ENCODE results near the gene PPA2.

The PPA2 gene

GRCh38 chr4:105399532-105400161, 74.2 kb downstream of the PPA2 start:
- no peak for DNase-seq (ENCODE audit: low read depth in 1 of 2, low spot score in 1 of 2)

DNA sequence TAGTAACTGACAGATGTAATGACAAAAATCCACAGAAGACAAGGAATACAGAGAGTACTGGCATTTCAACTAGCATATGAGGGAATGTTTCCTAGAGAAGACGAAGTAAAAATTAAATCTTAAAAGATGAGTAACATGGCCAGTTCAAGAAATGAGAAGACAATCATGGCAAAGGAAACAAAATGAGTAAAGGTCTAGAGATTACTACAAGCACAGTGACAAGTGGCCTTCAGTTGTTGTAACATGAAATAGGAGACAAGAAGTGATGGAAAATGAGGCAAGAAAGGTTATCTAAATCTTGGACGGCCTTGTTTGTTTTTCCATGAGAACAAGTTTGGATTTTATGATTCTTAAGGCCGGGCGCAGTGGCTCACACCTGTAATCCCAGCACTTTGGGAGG, 81.0 kb downstream of the PPA2 start:
- no peak for DNase-seq (ENCODE audit: low read depth in 1 of 2, low spot score in 1 of 2)

DNA sequence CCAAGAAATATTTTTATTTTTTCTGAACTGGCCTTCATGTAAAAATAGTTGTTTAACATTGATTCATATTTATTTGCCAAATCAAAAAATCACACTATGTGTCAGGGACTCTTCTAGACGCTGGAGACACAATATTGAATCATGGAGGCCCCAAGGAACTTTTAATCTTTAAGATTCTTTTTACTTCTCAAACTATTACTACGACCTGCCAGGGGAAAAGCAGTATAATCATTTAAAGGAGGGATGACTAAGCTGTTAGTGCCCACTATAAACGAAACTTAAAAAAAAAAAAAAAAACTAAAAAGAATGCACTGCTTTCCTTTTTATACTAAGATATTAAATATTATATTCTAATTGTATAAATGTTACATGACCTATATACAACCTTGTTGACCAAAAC, 84.7 kb downstream of the PPA2 start:
- DNase-seq (ENCODE audit: low read depth in 1 of 2, low spot score in 1 of 2): no peak

- no peak for DNase-seq (ENCODE audit: low read depth in 1 of 2, low spot score in 1 of 2)
These were observed 86.4 kb downstream of the PPA2 start for GRCh38 chr4:105387466-105387865.

- no peak for DNase-seq (ENCODE audit: low read depth in 1 of 2, low spot score in 1 of 2)
These were observed 87.8 kb downstream of the PPA2 start for GRCh38 chr4:105386012-105386411.

DNA sequence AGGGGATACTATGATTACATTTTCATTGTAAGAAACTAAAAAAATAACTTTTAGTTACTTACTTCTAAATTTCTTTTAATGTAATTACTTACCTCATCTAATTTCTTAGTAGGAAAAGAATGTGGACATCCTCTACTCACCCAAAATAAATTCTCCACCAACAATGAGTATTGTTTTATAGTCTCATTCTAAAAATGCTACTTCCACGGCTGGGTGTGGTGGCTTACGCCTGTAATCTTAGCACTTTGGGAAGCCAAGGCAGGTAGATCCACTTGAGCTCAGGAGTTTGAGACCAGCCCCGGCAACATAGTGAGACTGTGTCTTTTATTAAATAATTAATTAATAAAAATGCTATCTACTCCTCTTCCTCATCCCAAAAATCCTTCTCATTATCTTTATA, 99.8 kb downstream of the PPA2 start:
- no peak for DNase-seq (ENCODE audit: low read depth in 1 of 2, low spot score in 1 of 2)

GRCh38 chr4:105373324-105373723, 100.5 kb downstream of the PPA2 start:
- no peak for DNase-seq (ENCODE audit: low read depth in 1 of 2, low spot score in 1 of 2)

- DNase-seq (ENCODE audit: low read depth in 1 of 2, low spot score in 1 of 2): no peak
These were observed 103.9 kb downstream of the PPA2 start for GRCh38 chr4:105369988-105370387.

- no peak for DNase-seq (ENCODE audit: low read depth in 1 of 2, low spot score in 1 of 2)
These were observed 112.8 kb downstream of the PPA2 start for GRCh38 chr4:105361053-105361452.

DNA sequence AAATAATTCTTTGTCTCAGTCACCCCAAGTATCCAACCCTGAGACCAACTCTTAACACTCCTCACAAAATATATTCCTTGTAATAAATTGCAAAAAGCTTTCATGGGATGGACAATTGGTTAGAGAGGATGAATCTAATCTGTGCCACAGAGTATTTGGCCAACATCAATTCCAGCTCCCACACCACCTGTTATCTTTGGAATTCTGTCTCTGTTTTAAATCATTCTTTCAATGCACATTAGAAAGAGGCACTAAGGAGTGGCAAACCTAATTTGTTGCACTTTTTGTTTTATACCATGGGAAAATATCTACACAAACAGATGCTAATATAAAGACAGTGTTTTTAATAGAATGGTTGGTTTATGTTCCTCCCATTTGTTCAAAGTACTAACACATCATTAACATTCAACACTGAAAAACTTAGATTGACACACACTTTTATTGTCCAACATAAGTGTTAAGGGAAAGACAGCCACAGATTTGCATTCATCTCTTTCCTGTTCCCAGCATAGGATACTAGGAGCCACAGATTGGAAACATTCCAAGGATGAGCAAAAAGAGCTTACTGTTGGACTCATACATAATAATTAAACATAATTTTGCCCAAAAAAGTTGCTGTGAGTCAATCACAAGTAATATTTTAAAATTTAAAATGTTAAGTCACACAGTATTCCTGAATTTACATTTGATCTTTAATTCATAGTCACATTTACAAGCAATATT, 116.4 kb downstream of the PPA2 start:
- no peak for DNase-seq (ENCODE audit: low read depth in 1 of 2, low spot score in 1 of 2)

DNA sequence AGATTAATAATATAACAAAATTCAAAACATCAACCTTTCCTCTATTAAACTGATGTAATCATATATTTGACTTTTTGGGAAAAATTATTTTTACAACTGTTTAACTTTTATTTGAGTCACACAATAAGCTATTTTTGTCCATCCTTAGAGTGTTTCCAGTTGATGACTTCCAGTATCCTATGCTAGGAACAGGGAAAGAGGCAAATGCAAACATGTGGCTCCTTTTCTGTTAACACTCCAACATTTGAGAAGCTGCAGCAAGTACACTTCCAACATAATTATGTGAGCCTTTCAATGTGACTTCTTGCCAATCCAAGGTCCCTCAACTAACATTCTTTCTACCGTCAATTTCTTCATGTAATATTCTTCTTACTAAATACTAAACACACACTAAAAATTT, 117.7 kb downstream of the PPA2 start:
- no peak for DNase-seq (ENCODE audit: low read depth in 1 of 2, low spot score in 1 of 2)

GRCh38 chr4:105352826-105353225, 121.0 kb downstream of the PPA2 start:
- no peak for DNase-seq (ENCODE audit: low read depth in 1 of 2, low spot score in 1 of 2)

DNA sequence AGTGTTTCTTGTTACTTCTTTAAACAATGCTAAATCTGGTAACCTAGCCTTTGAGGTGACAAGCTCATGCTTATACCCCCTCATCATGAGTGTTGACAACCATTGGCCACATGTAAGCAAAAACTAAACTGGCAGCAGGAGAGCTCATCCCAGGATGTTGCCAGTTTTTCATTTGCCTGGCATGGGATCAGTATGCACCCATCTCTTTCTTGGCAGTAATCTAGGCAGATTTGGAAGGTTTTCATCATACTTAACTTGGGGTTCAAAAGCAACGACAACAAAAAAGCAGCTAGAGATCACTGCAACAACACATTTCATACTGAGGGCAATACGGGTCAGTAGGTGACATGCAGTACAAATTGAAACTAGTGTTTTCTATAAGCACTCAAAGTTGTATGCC, 122.0 kb downstream of the PPA2 start:
- DNase-seq (ENCODE audit: low read depth in 1 of 2, low spot score in 1 of 2): no peak

DNA sequence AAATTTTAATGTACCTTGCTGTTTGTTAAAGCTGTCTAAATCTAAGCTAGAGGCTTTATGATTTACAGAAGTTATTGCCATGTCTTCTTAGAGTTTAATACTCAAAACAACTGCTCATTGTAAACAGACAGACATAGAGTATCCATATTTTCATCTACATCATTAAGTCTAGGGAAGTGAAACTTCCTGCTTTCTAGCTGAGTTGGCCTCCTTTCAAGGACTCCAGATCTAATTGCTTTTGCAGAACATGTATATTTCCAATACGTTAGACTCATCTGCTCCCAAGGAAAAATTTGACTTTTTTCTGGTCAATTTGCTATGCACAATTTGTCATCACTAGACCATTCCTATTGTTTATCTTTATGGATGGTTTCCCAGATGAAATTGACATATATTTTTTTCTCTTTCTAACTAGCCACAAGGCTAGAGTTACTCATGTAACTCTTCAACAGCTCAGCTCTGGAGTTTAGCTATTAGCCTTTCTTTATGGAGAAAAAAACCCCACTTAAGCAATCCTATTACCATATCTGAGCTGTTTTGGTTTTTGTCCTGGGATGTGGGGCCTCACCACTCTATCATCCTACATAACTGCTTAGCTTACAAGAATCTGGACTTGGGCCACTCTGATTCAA, 122.9 kb downstream of the PPA2 start:
- DNase-seq (ENCODE audit: low read depth in 1 of 2, low spot score in 1 of 2): no peak

DNA sequence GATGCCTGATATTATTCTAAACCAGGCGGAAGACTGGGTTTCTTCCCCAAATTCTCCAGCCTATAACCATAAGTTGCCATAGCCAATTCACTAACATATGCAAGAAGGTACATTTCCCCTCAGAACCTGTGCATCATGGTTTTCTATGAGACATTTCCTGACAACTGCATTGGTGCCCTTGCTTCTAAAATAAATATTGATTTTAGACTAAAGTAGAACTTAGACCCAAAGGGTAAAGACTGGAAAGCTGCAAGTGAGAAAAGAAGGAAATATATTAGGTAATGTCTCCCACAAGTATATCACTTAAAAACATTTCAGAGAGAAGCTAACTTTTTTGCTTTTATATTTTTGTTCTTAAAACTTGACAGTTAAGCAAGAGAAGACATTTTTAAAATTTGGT, 125.1 kb downstream of the PPA2 start:
- DNase-seq (ENCODE audit: low read depth in 1 of 2, low spot score in 1 of 2): no peak

DNA sequence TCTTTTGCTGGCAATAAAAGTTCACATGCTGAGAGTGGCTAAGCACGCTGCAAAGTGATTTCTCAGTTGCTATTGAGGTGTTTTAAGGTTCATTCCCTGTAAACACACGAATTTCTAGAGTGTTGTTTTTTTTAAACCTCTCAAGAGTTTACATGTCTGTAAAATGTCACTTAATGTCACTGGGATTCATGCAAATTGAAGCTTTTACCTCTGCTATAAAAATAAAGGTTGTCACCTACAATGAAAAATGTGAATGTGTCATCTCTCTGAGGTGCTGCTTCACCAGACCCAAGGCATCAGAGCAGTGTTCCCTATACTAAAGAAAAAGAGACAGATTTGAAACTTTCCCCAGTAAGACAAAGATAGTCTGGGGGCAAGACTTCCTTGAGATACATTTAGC, 127.0 kb downstream of the PPA2 start:
- no peak for DNase-seq (ENCODE audit: low read depth in 1 of 2, low spot score in 1 of 2)

- DNase-seq (ENCODE audit: low read depth in 1 of 2, low spot score in 1 of 2): no peak
These were observed 128.0 kb downstream of the PPA2 start for GRCh38 chr4:105345838-105346237.

DNA sequence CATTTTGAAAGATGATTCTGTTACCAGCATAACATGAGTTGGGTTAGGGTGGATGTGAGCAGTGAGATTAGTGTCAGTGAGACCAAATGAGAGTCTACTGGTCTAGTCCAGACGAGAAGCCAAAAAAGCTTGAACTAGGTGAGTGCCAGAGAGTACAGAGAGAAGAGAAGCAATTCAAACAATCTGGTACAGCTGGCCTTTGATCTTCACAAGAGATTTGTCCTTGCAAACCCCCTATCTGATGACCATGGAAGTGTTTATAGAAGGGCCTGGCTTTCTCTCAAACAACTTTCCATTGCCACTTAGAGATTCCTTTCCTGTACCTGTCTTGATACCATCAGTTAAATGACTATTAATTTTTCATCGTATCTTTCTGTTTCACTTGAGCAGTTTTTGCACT, 128.5 kb downstream of the PPA2 start:
- no peak for DNase-seq (ENCODE audit: low read depth in 1 of 2, low spot score in 1 of 2)

DNA sequence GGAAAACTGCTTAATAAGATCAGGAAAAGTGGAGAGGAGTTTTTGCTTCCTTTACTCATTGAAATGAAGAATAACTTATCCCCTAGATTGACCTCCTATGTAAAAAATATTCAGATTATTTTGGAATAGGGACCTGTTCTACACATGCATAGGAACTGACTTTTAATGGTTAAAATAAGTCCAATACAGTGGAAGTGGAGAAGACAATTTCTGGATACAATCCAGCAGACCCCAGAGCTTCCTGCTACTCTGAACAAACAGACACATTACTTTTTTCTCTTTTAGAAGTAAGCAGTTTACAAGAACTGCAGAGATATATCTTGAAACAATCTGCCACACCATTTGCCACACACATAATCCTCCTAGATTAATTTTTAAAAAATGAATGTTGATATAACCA, 129.7 kb downstream of the PPA2 start:
- no peak for DNase-seq (ENCODE audit: low read depth in 1 of 2, low spot score in 1 of 2)

DNA sequence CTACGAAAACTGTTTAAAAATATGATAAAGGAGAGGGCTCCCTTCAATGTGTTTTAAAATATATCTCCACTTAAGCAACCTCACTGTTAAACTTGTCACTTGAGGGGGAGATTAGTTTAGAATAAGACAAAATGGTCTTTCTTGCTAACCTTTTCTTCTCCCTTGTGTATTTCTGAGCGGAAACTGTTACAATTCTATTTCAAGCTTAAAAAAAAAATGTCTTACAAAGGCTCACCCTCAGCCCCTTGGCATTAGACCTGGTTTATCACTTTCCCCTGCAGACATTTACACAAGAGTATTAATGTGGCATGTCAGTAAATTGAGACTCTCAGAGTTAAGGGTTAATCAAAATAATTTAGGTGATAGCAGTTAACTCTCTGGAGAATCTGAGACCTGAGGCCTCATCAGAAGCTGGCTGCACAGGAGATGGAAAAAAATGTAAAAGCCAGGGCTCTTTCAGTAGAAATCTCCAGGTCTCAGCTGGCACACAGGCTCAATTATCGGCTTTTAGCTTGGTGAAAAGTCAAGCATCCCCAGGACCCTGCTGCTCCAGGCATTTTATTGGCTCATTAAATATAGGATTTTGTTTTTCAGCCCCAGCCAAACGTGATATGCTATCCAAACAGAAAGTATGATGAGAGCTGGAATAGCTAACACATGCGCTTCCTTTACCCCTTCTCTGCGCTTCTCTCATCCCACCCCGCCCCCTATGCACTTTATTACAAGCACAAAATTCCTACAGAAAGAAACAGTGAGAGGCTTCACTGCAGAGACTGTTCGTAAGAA, 130.5 kb downstream of the PPA2 start:
- DNase-seq (ENCODE audit: low read depth in 1 of 2, low spot score in 1 of 2): no peak

- DNase-seq (ENCODE audit: low read depth in 1 of 2, low spot score in 1 of 2): no peak
These were observed 144.8 kb downstream of the PPA2 start for GRCh38 chr4:105329081-105329480.

DNA sequence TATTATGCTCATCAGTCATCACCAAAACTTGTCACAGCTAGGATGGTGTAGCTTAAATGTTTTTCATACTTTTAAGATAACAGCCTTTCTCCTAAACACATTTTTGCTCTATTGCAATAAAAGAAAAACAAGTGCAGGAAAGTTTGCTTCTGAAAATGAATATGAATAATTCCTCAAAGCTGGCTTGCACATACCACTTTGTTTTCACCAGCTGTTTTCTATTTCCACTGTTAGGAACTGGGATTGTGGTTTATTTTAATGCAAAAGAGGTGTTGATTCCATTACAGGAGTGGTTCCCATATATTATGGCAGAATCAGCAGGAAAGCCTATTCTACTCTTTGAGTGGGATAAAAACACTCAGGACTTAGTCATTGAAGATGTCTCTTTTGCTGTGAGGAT, 145.9 kb downstream of the PPA2 start:
- DNase-seq (ENCODE audit: low read depth in 1 of 2, low spot score in 1 of 2): no peak

Data from activated CD4-positive, alpha-beta T cell treated with anti-CD3 and anti-CD28 coated beads, Interleukin-2, amount 50 U/mL, for 24 hours (primary cell).